ENCODE data around the gene OST4.
A peak's percentile ranks its signal among the peaks of the same experiment; 100 is the strongest.

The OST4 gene

DNA sequence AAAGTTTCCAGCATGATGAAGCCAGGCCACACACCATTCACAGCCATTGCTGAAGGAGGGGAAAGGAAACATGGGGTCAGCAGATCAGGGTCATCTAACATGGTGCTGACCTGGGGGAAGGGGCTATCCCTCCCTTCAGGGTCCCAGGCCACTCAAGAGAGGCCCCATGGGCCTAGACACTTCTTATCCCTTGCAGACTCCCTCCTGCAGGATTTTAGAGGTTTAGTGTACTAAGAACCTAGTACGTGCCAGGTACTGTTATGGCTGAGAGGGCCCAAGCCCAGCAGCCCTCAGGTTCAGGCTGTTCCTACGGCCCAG is 23.9 kb upstream of the OST4 start:
- Histone ChIP-seq H3K27ac (ENCODE audit: low read depth, low read length, poor library complexity, severe bottlenecking) (no peak overlapping the region), H2AFZ (ENCODE audit: low read length) (peak overlapping the region; percentile 54; the same call in 1 of the 2 replicates), H3K27me3 (ENCODE audit: insufficient read depth, low read length) (no peaks in the 10 kb centered on the region), H3F3A (ENCODE audit: insufficient read depth, low read length) (no peaks in the 10 kb centered on the region), H3K4me1 (ENCODE audit: insufficient read depth, low read length, severe bottlenecking) (peaks cover 11% of the 10 kb centered on the region), H3K36me3 (ENCODE audit: insufficient read depth, low read length) (no peaks in the 10 kb centered on the region), H3K9me2 (ENCODE audit: low read depth, low read length) (no peaks in the 10 kb centered on the region), H4K20me1 (ENCODE audit: insufficient read depth, low read length) (no peaks in the 10 kb centered on the region), H3K9me3 (ENCODE audit: low read length) (no peaks in the 10 kb centered on the region), H3K4me2 (ENCODE audit: low read length) (no peak overlapping the region), H3K79me2 (ENCODE audit: insufficient read depth, low read length) (no peaks in the 10 kb centered on the region), H3K4me3 (ENCODE audit: low read depth, low read length, poor library complexity, severe bottlenecking) (no peak overlapping the region), H3K9ac (ENCODE audit: low read length) (no peak overlapping the region)
- TF ChIP-seq EZH2 (IDR thresholded peaks at IDR 0.05; ENCODE audit: borderline replicate concordance, low read length): no peak
- TF ChIP-seq, protein P1, sequence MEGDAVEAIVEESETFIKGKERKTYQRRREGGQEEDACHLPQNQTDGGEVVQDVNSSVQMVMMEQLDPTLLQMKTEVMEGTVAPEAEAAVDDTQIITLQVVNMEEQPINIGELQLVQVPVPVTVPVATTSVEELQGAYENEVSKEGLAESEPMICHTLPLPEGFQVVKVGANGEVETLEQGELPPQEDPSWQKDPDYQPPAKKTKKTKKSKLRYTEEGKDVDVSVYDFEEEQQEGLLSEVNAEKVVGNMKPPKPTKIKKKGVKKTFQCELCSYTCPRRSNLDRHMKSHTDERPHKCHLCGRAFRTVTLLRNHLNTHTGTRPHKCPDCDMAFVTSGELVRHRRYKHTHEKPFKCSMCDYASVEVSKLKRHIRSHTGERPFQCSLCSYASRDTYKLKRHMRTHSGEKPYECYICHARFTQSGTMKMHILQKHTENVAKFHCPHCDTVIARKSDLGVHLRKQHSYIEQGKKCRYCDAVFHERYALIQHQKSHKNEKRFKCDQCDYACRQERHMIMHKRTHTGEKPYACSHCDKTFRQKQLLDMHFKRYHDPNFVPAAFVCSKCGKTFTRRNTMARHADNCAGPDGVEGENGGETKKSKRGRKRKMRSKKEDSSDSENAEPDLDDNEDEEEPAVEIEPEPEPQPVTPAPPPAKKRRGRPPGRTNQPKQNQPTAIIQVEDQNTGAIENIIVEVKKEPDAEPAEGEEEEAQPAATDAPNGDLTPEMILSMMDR (IDR thresholded peaks at IDR 0.05; ENCODE audit: low read length): no peak

DNA sequence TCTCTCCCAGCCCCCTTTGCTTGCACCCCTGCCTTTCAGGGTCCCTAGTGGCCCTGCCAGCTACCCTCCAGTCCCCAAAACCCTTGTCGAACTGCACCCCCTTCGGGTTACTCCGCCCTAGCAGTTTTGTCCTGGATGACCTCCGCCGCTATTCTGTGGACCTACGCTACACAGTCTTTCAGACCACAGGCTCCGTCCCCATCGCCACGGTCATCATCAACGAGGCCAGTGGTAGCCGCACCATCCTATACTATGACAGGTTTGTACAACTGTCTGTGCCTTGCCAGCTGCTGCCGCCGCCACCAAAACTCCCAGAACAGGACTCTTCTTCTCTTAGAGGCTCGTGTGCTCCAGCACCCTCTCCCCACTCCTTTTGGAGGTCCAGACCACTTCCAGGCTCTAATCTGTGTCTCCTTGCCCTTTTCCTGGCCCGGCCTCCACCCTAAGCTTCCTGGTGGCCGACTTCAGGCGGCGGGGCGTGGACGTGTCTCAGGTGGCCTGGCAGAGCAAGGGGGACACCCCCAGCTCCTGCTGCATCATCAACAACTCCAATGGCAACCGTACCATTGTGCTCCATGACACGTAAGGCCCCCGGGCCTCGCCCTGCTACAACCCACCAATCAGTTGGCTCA is 23.0 kb upstream of the OST4 start:
- Histone ChIP-seq H3K9me2 (ENCODE audit: low read depth, low read length) (no peaks in the 10 kb centered on the region), H3K9ac (ENCODE audit: low read length) (no peak overlapping the region), H2AFZ (ENCODE audit: low read length) (no peak overlapping the region), H3K4me2 (ENCODE audit: low read length) (no peak overlapping the region), H3K27ac (ENCODE audit: low read depth, low read length, poor library complexity, severe bottlenecking) (no peak overlapping the region), H3K4me3 (ENCODE audit: low read depth, low read length, poor library complexity, severe bottlenecking) (no peak overlapping the region), H3K79me2 (ENCODE audit: insufficient read depth, low read length) (no peaks in the 10 kb centered on the region), H3K36me3 (ENCODE audit: insufficient read depth, low read length) (no peaks in the 10 kb centered on the region), H3K4me1 (ENCODE audit: insufficient read depth, low read length, severe bottlenecking) (peaks cover 11% of the 10 kb centered on the region), H4K20me1 (ENCODE audit: insufficient read depth, low read length) (no peaks in the 10 kb centered on the region), H3K27me3 (ENCODE audit: insufficient read depth, low read length) (no peaks in the 10 kb centered on the region), H3K9me3 (ENCODE audit: low read length) (no peaks in the 10 kb centered on the region), H3F3A (ENCODE audit: insufficient read depth, low read length) (no peaks in the 10 kb centered on the region)
- TF ChIP-seq, protein P1 (IDR thresholded peaks at IDR 0.05; ENCODE audit: low read length): no peak
- TF ChIP-seq EZH2 (IDR thresholded peaks at IDR 0.05; ENCODE audit: borderline replicate concordance, low read length): no peak

DNA sequence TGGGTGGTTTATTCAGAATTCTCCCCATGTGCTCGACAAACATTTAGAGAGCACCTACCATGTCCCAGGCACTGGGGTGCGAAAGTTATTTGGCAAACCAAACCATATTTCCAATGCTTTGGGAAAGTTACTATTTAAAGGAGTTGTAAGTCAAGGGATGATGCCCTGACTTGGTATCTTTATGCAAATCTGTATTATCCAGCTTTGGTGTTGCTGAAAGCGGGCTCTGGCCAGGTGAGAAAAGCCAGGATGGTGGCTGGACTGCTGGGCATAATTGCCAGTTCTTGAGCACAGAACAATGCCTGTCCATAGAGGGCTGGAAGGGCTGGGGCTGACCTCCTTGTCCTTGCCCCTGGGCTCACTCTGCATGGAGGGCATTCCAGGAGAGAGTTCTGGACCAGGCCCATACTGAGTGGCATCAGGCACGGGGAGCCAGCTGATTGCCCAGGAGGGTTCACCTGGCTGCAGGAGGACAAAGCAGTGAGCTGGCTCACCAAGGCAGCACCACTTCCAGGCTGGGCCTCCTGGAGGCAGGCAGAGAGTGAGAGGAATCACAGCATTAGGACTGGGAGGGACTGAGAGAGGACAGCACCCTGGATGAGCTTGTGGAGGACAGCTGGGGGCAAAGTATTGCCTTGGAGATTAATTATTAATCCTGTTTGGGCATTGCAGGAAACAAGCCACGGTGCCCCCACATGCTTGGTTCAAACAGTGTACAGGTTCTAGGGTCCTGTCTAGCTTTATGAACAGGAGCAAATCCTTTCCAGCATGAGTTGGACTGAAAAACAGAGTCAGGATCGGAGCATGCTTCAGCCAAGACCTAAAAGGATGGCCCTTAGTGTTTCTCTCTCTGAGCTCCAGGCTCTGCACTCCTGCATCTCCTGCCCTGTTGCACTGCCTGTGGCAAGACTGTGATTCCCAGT is 22.2 kb upstream of the OST4 start:
- no peaks in the 10 kb centered on the region for H3K9me3 ChIP-seq (ENCODE audit: low read length)
- H3K9ac ChIP-seq (ENCODE audit: low read length): no peak overlapping the region
- H2AFZ ChIP-seq (ENCODE audit: low read length): no peak overlapping the region
- no peak overlapping the region for H3K27ac ChIP-seq (ENCODE audit: low read depth, low read length, poor library complexity, severe bottlenecking)
- H3K4me1 ChIP-seq (ENCODE audit: insufficient read depth, low read length, severe bottlenecking): peaks cover 11% of the 10 kb centered on the region
- H3K27me3 ChIP-seq (ENCODE audit: insufficient read depth, low read length): no peaks in the 10 kb centered on the region
- no peaks in the 10 kb centered on the region for H3K9me2 ChIP-seq (ENCODE audit: low read depth, low read length)
- H4K20me1 ChIP-seq (ENCODE audit: insufficient read depth, low read length): no peaks in the 10 kb centered on the region
- H3K4me2 ChIP-seq (ENCODE audit: low read length): no peak overlapping the region
- H3K36me3 ChIP-seq (ENCODE audit: insufficient read depth, low read length): no peaks in the 10 kb centered on the region
- no peak for TF ChIP-seq EZH2 (IDR thresholded peaks at IDR 0.05; ENCODE audit: borderline replicate concordance, low read length)
- TF ChIP-seq, protein P1 (IDR thresholded peaks at IDR 0.05; ENCODE audit: low read length): no peak
- H3F3A ChIP-seq (ENCODE audit: insufficient read depth, low read length): no peaks in the 10 kb centered on the region
- H3K79me2 ChIP-seq (ENCODE audit: insufficient read depth, low read length): no peaks in the 10 kb centered on the region
- no peak overlapping the region for H3K4me3 ChIP-seq (ENCODE audit: low read depth, low read length, poor library complexity, severe bottlenecking)

All from OCI-LY1 (cell line).